ENCODE data around the gene UTP25.

UTP25 gene

DNA sequence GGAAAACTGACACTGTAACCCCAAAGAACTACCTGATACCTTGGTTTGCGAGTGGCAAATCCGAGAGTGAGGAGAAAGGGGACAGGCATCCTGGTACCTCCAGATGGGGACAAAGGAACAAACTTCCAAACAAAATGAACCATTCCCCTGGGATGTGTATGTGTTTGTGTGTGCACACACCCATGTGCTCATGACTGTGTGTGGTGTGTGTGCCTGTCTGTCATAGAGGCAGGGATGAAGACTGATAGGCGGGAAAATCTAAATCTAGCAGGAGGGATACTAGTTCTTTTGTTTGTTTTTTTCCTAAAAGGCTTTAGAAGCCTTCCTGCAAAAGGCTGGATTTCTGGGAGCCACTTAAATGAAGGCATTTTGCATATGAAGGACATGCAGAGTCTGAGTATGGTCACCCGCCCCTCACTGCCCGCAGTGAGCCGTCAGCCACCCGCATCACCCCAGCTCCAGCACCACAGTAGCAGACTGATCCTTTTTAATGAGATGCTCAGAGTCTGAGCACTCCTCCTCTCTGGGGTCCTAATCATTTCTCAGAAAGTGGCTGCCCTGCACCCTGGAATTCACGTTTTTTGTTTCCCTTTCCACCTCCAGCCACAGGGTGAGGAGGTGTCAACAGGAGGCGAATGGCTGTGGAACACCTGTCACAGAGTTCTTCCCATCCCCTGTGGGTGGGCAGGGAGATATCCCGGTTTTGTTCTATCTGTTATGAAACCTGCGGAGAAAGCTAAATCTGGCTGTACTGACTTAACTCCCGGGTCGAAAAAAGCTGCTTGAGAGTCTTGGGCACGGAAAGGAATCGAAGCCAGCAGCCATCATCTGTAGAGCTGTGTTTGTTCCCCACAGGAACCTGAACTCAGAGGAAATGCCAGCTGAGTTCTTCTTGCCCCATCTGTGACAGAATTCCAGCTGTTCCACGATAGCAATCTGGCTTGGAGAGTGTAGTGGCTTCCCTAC, 34.9 kb downstream of the UTP25 start:
- Histone ChIP-seq H3K4me1 (peaks cover 15% of the 10 kb centered on the region), H3K36me3 (no peaks in the 10 kb centered on the region), H3K9me3 (no peaks in the 10 kb centered on the region; the same call in 1 of the 2 replicates), H3K27me3 (no peaks in the 10 kb centered on the region), H3K4me3 (ENCODE audit: low read depth, low read length) (no peak overlapping the region)
- no peak for DNase-seq
- TF ChIP-seq, protein P1, sequence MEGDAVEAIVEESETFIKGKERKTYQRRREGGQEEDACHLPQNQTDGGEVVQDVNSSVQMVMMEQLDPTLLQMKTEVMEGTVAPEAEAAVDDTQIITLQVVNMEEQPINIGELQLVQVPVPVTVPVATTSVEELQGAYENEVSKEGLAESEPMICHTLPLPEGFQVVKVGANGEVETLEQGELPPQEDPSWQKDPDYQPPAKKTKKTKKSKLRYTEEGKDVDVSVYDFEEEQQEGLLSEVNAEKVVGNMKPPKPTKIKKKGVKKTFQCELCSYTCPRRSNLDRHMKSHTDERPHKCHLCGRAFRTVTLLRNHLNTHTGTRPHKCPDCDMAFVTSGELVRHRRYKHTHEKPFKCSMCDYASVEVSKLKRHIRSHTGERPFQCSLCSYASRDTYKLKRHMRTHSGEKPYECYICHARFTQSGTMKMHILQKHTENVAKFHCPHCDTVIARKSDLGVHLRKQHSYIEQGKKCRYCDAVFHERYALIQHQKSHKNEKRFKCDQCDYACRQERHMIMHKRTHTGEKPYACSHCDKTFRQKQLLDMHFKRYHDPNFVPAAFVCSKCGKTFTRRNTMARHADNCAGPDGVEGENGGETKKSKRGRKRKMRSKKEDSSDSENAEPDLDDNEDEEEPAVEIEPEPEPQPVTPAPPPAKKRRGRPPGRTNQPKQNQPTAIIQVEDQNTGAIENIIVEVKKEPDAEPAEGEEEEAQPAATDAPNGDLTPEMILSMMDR (IDR thresholded peaks at IDR 0.05; ENCODE audit: low read depth, low read length): no peak

DNA sequence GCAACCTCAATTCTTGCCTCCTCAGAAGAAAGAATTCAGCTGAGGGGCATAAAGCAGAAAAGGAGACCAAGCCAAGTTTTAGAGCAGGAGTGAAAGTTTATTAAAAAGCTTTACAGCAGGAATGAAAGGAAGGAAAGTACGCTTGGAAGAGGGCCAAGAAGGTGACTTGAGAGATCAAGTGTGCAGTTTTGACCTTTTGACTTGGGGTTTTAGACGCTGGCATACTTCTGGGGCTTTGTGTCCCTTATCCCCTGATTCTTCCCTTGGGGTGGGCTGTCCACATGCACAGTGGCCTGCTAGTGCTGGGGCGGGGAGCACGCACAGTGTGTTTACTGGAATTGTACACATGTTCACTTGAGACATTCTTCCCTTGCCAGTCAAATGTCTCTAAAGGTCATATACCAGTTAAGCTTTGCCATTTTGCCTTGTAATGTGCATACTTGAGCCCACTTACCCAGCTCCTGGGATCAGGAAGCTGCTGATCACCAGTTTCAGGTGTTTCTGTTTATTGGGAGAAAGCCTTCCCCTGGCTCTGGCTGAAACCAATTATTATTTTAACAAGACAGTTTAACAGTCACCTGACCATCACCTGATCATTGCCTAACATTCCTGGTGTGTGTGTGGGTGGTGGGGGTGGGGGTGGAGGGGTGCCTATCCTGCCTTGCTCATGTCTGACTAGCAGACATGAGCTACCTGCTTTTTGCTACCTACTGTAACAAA, 36.2 kb downstream of the UTP25 start:
- TF ChIP-seq, protein P1 (IDR thresholded peaks at IDR 0.05; ENCODE audit: low read depth, low read length): no peak
- Histone ChIP-seq H3K4me3 (ENCODE audit: low read depth, low read length) (no peak overlapping the region), H3K36me3 (no peaks in the 10 kb centered on the region), H3K27me3 (no peaks in the 10 kb centered on the region), H3K9me3 (no peaks in the 10 kb centered on the region; the same call in 1 of the 2 replicates), H3K4me1 (peaks cover 15% of the 10 kb centered on the region)
- DNase-seq: no peak

DNA sequence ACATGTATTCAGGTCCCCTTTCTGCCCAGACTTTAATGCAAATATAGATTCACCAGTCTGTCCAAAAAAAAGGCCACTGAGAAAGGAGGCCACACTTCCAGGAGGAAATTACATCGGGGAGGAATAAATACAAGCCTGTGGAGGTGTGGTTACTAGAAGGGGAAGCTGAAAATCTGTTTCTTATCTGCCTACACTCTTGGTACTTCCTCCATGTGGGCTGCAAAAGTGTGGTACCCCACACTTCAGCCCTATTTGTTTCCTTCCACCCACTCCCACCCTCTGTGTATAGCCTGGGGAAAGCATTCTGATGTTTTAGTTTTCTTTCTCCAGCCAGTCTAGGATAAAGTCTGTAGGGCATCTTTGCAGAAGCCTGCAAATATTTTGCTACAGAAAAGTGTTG, 38.4 kb downstream of the UTP25 start:
- TF ChIP-seq, protein P1 (IDR thresholded peaks at IDR 0.05; ENCODE audit: low read depth, low read length): no peak
- H3K9me3 ChIP-seq: no peaks in the 10 kb centered on the region; the same call in 1 of the 2 replicates
- no peak overlapping the region for H3K4me3 ChIP-seq (ENCODE audit: low read depth, low read length)
- DNase-seq: no peak
- H3K4me1 ChIP-seq: peaks cover 23% of the 10 kb centered on the region
- no peaks in the 10 kb centered on the region for H3K36me3 ChIP-seq
- H3K27me3 ChIP-seq: no peaks in the 10 kb centered on the region

DNA sequence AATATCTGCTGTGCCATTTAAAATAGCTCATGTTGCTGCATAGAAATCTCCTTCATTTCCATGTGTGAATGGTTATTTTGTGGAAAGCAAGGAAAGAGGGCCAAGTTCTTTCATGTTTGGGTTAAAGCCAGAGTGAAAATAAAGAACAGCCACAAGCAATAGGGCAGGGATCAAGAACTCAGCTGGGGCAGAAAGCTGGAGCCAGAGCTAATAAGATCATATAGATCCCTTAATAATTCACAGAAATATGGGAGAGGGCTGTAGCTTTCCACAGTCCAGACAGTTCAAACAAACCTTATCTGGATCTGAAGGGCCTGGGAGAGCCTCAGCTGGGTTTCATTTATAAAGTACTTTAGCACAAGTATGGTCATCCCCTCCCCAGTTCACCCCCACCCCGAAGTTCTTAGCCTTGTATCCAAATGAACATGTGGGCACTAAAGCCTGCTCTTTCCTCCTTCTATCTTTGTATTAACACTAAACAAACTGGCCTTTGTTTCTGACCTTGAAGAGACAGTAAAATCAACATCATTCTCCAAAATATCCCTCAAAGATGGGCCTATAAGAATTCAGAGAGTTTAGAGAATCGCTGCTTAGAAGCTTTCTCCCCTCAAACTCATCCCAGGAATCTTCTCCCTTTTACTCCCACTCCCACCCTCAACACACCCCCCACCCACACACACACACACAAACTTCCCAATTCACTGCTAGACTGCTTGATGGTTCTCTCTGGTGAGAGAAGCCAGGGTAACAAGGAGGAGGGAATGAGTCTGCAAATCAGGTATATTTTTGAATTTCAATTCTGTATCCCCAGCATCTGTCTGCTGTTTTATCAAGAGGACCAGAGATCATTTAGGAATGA, 41.7 kb downstream of the UTP25 start:
- Histone ChIP-seq H3K27me3 (no peaks in the 10 kb centered on the region), H3K4me3 (ENCODE audit: low read depth, low read length) (no peak overlapping the region), H3K9me3 (no peaks in the 10 kb centered on the region; the same call in 1 of the 2 replicates), H3K4me1 (peaks cover 14% of the 10 kb centered on the region), H3K36me3 (no peaks in the 10 kb centered on the region)
- TF ChIP-seq, protein P1 (IDR thresholded peaks at IDR 0.05; ENCODE audit: low read depth, low read length): no peak
- no peak for DNase-seq

DNA sequence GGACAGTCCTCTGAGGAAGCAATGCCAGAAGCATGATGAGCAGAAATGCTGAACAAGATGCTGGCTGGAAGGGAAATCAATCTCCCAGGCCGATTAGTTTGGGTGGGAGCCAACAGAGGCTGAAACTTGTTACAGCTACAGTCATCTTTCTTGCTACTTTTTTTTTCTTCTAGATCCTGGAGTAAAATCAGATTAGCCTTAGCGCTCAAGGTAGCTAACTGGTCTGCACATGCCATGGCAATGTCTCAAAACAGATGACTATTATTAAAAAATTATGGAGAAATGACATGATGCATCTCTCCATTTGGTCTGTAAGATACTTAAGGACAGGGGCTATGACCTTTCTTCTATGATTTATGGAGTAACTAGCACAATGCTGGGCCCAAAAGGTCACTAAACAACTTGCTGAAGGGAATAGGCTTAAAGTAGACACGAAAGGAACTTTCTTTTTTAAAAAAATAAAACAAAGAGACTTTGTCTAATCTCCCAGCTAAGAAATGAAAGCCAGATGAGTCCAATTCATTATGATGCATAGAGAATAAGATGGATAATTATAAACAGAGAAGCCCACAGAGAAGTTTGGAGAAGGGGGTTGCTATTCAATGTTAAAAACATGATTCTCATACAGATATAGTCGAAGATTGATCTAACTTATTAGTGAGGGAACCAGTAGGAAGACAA, 42.5 kb downstream of the UTP25 start:
- TF ChIP-seq, protein P1 (IDR thresholded peaks at IDR 0.05; ENCODE audit: low read depth, low read length): no peak
- Histone ChIP-seq H3K9me3 (no peaks in the 10 kb centered on the region; the same call in 1 of the 2 replicates), H3K27me3 (no peaks in the 10 kb centered on the region), H3K4me3 (ENCODE audit: low read depth, low read length) (no peak overlapping the region), H3K36me3 (no peaks in the 10 kb centered on the region), H3K4me1 (peaks cover 14% of the 10 kb centered on the region)
- peak; percentile 59 for DNase-seq

Measured in BE2C (cell line).